MM.1S (cell line): ENCODE results near the gene SNRPA.

Experiments
- DNase-seq: peaks from one replicate; pipeline ENCODE4 v3.0.0-alpha.2; 2015
- H2AFZ ChIP-seq: fragments of 300-600 bp; sonication (generic); 2 replicates; pipeline ENCODE4 v1.6.0; 2016; ENCODE audit warnings: antibody characterized with exemption, low read length
- H3F3A ChIP-seq: fragments of 300-600 bp; sonication (generic); 2 replicates; pipeline ENCODE4 v1.6.1; 2016; ENCODE audit warnings: mild to moderate bottlenecking, antibody characterized with exemption, low read length, moderate library complexity, mixed read lengths; ENCODE audit not compliant: insufficient read depth
- H3K27ac ChIP-seq: fragments of 300-600 bp; sonication (generic); 2 replicates; pipeline ENCODE4 v1.5.1; 2016; ENCODE audit warnings: mild to moderate bottlenecking, low read length
- H3K27me3 ChIP-seq: fragments of 300-600 bp; sonication (generic); replicated peaks from 2 replicates; pipeline ENCODE4 v1.6.0; 2016; ENCODE audit warnings: low read length; ENCODE audit not compliant: insufficient read depth
- H3K36me3 ChIP-seq: fragments of 300-600 bp; sonication (generic); replicated peaks from 2 replicates; pipeline ENCODE4 v1.6.1; 2016; ENCODE audit warnings: mild to moderate bottlenecking, low read length, mixed read lengths; ENCODE audit not compliant: insufficient read depth
- H3K4me1 ChIP-seq: fragments of 300-600 bp; sonication (generic); 2 replicates; pipeline ENCODE4 v1.6.1; 2016; ENCODE audit warnings: low read length, mixed read lengths
- H3K4me2 ChIP-seq: fragments of 300-600 bp; sonication (generic); 2 replicates; pipeline ENCODE4 v1.6.0; 2016; ENCODE audit warnings: low read depth, low read length
- H3K4me3 ChIP-seq: fragments of 300-600 bp; sonication (generic); 2 replicates; pipeline ENCODE4 v1.5.1; 2016; ENCODE audit warnings: low read length, mixed read lengths
- H3K79me2 ChIP-seq: fragments of 300-600 bp; sonication (generic); 2 replicates; pipeline ENCODE4 v1.6.1; 2016; ENCODE audit warnings: mixed run types, low read length, mixed read lengths
- H3K9ac ChIP-seq: fragments of 300-600 bp; sonication (generic); 2 replicates; pipeline ENCODE4 v1.6.1; 2016; ENCODE audit warnings: low read length, mixed read lengths
- H3K9me2 ChIP-seq: fragments of 300-600 bp; sonication (generic); replicated peaks from 2 replicates; pipeline ENCODE4 v1.6.1; 2016; ENCODE audit warnings: mild to moderate bottlenecking, low read length, mixed read lengths; ENCODE audit not compliant: insufficient read depth
- H3K9me3 ChIP-seq: fragments of 300-600 bp; sonication (generic); replicated peaks from 2 replicates; pipeline ENCODE4 v1.6.1; 2016; ENCODE audit warnings: mild to moderate bottlenecking, low read length, mixed read lengths; ENCODE audit not compliant: insufficient read depth
- H4K20me1 ChIP-seq: fragments of 300-600 bp; sonication (generic); 2 replicates; pipeline ENCODE4 v1.6.1; 2016; ENCODE audit warnings: mild to moderate bottlenecking, low read length, moderate library complexity, mixed read lengths; ENCODE audit not compliant: insufficient read depth
- CTCF ChIP-seq: fragments of 300-600 bp; sonication (generic); IDR thresholded peaks from 2 replicates; pipeline ENCODE4 v1.5.1; 2016; ENCODE audit warnings: antibody characterized with exemption, low read length, mixed read lengths
- EZH2 ChIP-seq: fragments of 300-600 bp; sonication (generic); optimal IDR thresholded peaks from 2 replicates; pipeline ENCODE3; 2017; ENCODE audit warnings: low read depth, mild to moderate bottlenecking, antibody characterized with exemption, low read length, mixed read lengths
- EZH2phosphoT487 ChIP-seq: fragments of 300-600 bp; sonication (generic); IDR thresholded peaks from 2 replicates; pipeline ENCODE4 v1.6.1; 2018; ENCODE audit warnings: antibody characterized with exemption, low read length

Gene SNRPA

GRCh38 chr19:40801426-40802299, 50.7 kb downstream of the SNRPA start:
- Histone ChIP-seq H3K9ac (no peak overlapping the region), H3K79me2 (peaks cover 41% of the 10 kb centered on the region), H3K4me1 (peaks cover 25% of the 10 kb centered on the region), H3K9me3 (no peaks in the 10 kb centered on the region), H4K20me1 (no peaks in the 10 kb centered on the region; the same call in 1 of the 2 replicates), H3K27ac (no peak overlapping the region), H3K36me3 (no peaks in the 10 kb centered on the region), H3K27me3 (no peaks in the 10 kb centered on the region), H3K9me2 (no peaks in the 10 kb centered on the region), H3K4me3 (no peak overlapping the region), H2AFZ (no peak overlapping the region), H3F3A (0 out of 2 replicates have a peak, but pooled peaks cover 3% of the 10 kb centered on the region), H3K4me2 (no peak overlapping the region)
- DNase-seq: no peak
- no peak for TF ChIP-seq EZH2phosphoT487
- TF ChIP-seq CTCF: no peak
- TF ChIP-seq EZH2: no peak

GRCh38 chr19:40802300-40803169, 51.5 kb downstream of the SNRPA start:
- H3K9ac ChIP-seq: no peak overlapping the region
- peaks cover 25% of the 10 kb centered on the region for H3K4me1 ChIP-seq
- H3K36me3 ChIP-seq: no peaks in the 10 kb centered on the region
- H2AFZ ChIP-seq: no peak overlapping the region
- peaks cover 41% of the 10 kb centered on the region for H3K79me2 ChIP-seq
- 0 out of 2 replicates have a peak, but pooled peaks cover 3% of the 10 kb centered on the region for H3F3A ChIP-seq
- H3K9me2 ChIP-seq: no peaks in the 10 kb centered on the region
- H4K20me1 ChIP-seq: no peaks in the 10 kb centered on the region; the same call in 1 of the 2 replicates
- no peaks in the 10 kb centered on the region for H3K9me3 ChIP-seq
- no peak for DNase-seq
- H3K4me2 ChIP-seq: no peak overlapping the region
- H3K27ac ChIP-seq: no peak overlapping the region
- no peak for TF ChIP-seq EZH2
- no peak for TF ChIP-seq EZH2phosphoT487
- no peak for TF ChIP-seq CTCF
- H3K4me3 ChIP-seq: no peak overlapping the region
- H3K27me3 ChIP-seq: no peaks in the 10 kb centered on the region

- H3K4me3 ChIP-seq: no peak overlapping the region
- peaks cover 41% of the 10 kb centered on the region for H3K79me2 ChIP-seq
- H4K20me1 ChIP-seq: no peaks in the 10 kb centered on the region; the same call in 1 of the 2 replicates
- H2AFZ ChIP-seq: no peak overlapping the region
- H3K9me2 ChIP-seq: no peaks in the 10 kb centered on the region
- no peaks in the 10 kb centered on the region for H3K27me3 ChIP-seq
- DNase-seq: no peak
- H3K4me1 ChIP-seq: peaks cover 25% of the 10 kb centered on the region
- no peaks in the 10 kb centered on the region for H3K36me3 ChIP-seq
- H3K4me2 ChIP-seq: 0 out of 2 replicates have a peak overlapping the region, but pooled peaks have one; percentile 2
- no peak for TF ChIP-seq CTCF
- no peak for TF ChIP-seq EZH2phosphoT487
- TF ChIP-seq EZH2: no peak
- no peak overlapping the region for H3K27ac ChIP-seq
- 0 out of 2 replicates have a peak, but pooled peaks cover under 1% of the 10 kb centered on the region for H3F3A ChIP-seq
- no peaks in the 10 kb centered on the region for H3K9me3 ChIP-seq
- H3K9ac ChIP-seq: no peak overlapping the region
Observed at GRCh38 chr19:40803170-40803856, 52.3 kb downstream of the SNRPA start.
